MM.1S (cell line): ENCODE results near the gene LYPD5.

Experiments used
- DNase-seq: peaks from one replicate; pipeline ENCODE4 v3.0.0-alpha.2; 2015
- H2AFZ ChIP-seq: fragments of 300-600 bp; sonication (generic); 2 replicates; pipeline ENCODE4 v1.6.0; 2016; ENCODE audit warnings: antibody characterized with exemption, low read length
- H3F3A ChIP-seq: fragments of 300-600 bp; sonication (generic); 2 replicates; pipeline ENCODE4 v1.6.1; 2016; ENCODE audit warnings: mild to moderate bottlenecking, antibody characterized with exemption, low read length, moderate library complexity, mixed read lengths; ENCODE audit not compliant: insufficient read depth
- H3K27ac ChIP-seq: fragments of 300-600 bp; sonication (generic); 2 replicates; pipeline ENCODE4 v1.5.1; 2016; ENCODE audit warnings: mild to moderate bottlenecking, low read length
- H3K27me3 ChIP-seq: fragments of 300-600 bp; sonication (generic); replicated peaks from 2 replicates; pipeline ENCODE4 v1.6.0; 2016; ENCODE audit warnings: low read length; ENCODE audit not compliant: insufficient read depth
- H3K36me3 ChIP-seq: fragments of 300-600 bp; sonication (generic); replicated peaks from 2 replicates; pipeline ENCODE4 v1.6.1; 2016; ENCODE audit warnings: mild to moderate bottlenecking, low read length, mixed read lengths; ENCODE audit not compliant: insufficient read depth
- H3K4me1 ChIP-seq: fragments of 300-600 bp; sonication (generic); 2 replicates; pipeline ENCODE4 v1.6.1; 2016; ENCODE audit warnings: low read length, mixed read lengths
- H3K4me2 ChIP-seq: fragments of 300-600 bp; sonication (generic); 2 replicates; pipeline ENCODE4 v1.6.0; 2016; ENCODE audit warnings: low read depth, low read length
- H3K4me3 ChIP-seq: fragments of 300-600 bp; sonication (generic); 2 replicates; pipeline ENCODE4 v1.5.1; 2016; ENCODE audit warnings: low read length, mixed read lengths
- H3K79me2 ChIP-seq: fragments of 300-600 bp; sonication (generic); 2 replicates; pipeline ENCODE4 v1.6.1; 2016; ENCODE audit warnings: mixed run types, low read length, mixed read lengths
- H3K9ac ChIP-seq: fragments of 300-600 bp; sonication (generic); 2 replicates; pipeline ENCODE4 v1.6.1; 2016; ENCODE audit warnings: low read length, mixed read lengths
- H3K9me2 ChIP-seq: fragments of 300-600 bp; sonication (generic); replicated peaks from 2 replicates; pipeline ENCODE4 v1.6.1; 2016; ENCODE audit warnings: mild to moderate bottlenecking, low read length, mixed read lengths; ENCODE audit not compliant: insufficient read depth
- H3K9me3 ChIP-seq: fragments of 300-600 bp; sonication (generic); replicated peaks from 2 replicates; pipeline ENCODE4 v1.6.1; 2016; ENCODE audit warnings: mild to moderate bottlenecking, low read length, mixed read lengths; ENCODE audit not compliant: insufficient read depth
- H4K20me1 ChIP-seq: fragments of 300-600 bp; sonication (generic); 2 replicates; pipeline ENCODE4 v1.6.1; 2016; ENCODE audit warnings: mild to moderate bottlenecking, low read length, moderate library complexity, mixed read lengths; ENCODE audit not compliant: insufficient read depth
- EZH2 ChIP-seq: fragments of 300-600 bp; sonication (generic); optimal IDR thresholded peaks from 2 replicates; pipeline ENCODE3; 2017; ENCODE audit warnings: low read depth, mild to moderate bottlenecking, antibody characterized with exemption, low read length, mixed read lengths
- EZH2phosphoT487 ChIP-seq: fragments of 300-600 bp; sonication (generic); IDR thresholded peaks from 2 replicates; pipeline ENCODE4 v1.6.1; 2018; ENCODE audit warnings: antibody characterized with exemption, low read length
- TF ChIP-seq, protein P1 (sequence below): fragments of 300-600 bp; sonication (generic); IDR thresholded peaks from 2 replicates; pipeline ENCODE4 v1.5.1; 2016; ENCODE audit warnings: antibody characterized with exemption, low read length, mixed read lengths

Gene LYPD5

DNA sequence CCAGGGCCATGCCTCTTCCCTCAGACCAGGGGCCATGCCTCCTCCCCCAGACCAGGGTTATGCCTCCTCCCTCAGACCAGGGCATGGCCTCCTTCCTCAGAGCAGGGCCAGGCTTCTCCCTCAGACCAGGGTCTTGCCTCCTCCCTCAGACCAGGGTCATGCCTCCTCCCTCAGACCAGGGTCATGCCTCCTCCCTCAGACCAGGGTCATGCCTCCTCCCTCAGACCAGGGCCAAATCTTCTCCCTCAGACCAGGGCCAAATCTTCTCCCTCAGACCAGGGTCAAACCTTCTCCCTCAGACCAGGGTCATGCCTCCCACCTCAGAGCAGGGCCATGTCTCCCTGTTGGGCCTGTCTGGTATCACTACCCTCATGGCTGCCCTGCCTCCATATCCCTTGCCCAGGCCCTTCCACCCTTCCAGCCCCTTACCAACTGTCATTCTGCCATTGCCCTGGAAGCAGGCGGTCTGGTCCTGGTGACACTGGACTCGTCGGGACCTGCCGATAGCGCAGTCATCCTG, 4.2 kb downstream of the LYPD5 start:
- Histone ChIP-seq H3K27me3 (no peaks in the 10 kb centered on the region), H3K36me3 (no peaks in the 10 kb centered on the region), H3K9me2 (no peaks in the 10 kb centered on the region), H4K20me1 (no peaks in the 10 kb centered on the region), H3K9me3 (no peaks in the 10 kb centered on the region), H3K27ac (no peak overlapping the region), H3K4me2 (no peak overlapping the region), H3K79me2 (no peaks in the 10 kb centered on the region), H3K4me1 (no peaks in the 10 kb centered on the region), H2AFZ (no peak overlapping the region), H3K4me3 (no peak overlapping the region), H3F3A (no peaks in the 10 kb centered on the region), H3K9ac (no peak overlapping the region)
- no peak for DNase-seq
- no peak for TF ChIP-seq EZH2
- TF ChIP-seq, protein P1, sequence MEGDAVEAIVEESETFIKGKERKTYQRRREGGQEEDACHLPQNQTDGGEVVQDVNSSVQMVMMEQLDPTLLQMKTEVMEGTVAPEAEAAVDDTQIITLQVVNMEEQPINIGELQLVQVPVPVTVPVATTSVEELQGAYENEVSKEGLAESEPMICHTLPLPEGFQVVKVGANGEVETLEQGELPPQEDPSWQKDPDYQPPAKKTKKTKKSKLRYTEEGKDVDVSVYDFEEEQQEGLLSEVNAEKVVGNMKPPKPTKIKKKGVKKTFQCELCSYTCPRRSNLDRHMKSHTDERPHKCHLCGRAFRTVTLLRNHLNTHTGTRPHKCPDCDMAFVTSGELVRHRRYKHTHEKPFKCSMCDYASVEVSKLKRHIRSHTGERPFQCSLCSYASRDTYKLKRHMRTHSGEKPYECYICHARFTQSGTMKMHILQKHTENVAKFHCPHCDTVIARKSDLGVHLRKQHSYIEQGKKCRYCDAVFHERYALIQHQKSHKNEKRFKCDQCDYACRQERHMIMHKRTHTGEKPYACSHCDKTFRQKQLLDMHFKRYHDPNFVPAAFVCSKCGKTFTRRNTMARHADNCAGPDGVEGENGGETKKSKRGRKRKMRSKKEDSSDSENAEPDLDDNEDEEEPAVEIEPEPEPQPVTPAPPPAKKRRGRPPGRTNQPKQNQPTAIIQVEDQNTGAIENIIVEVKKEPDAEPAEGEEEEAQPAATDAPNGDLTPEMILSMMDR, result no peak
- TF ChIP-seq EZH2phosphoT487, result no peak

DNA sequence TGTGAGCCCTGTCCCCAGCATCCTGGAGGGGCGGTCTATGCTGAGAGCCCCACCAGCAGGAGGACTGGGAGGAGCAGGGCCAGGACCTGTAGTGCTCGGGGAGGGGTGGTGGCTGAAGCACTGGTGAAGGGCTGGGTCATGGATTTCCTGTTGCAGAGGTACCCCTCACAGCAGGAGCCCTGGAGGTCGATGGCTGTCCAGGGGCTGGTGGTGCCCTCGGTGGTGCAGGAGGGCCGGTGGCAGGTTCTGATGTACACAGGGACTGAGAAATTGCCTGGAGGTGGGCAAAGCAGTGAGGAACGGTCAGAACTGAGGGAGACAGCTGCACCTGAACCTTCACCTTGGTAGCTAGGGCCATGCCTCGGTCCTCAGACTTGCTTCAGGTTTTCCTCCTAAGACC, 4.7 kb downstream of the LYPD5 start:
- Histone ChIP-seq H3K36me3 (no peaks in the 10 kb centered on the region), H3K9me2 (no peaks in the 10 kb centered on the region), H2AFZ (no peak overlapping the region), H3K4me2 (no peak overlapping the region), H3K27me3 (no peaks in the 10 kb centered on the region), H3K4me3 (no peak overlapping the region), H3K27ac (no peak overlapping the region), H3F3A (no peaks in the 10 kb centered on the region), H4K20me1 (no peaks in the 10 kb centered on the region), H3K79me2 (no peaks in the 10 kb centered on the region), H3K9me3 (no peaks in the 10 kb centered on the region), H3K9ac (no peak overlapping the region), H3K4me1 (no peaks in the 10 kb centered on the region)
- DNase-seq, result no peak
- TF ChIP-seq EZH2, result no peak

DNA sequence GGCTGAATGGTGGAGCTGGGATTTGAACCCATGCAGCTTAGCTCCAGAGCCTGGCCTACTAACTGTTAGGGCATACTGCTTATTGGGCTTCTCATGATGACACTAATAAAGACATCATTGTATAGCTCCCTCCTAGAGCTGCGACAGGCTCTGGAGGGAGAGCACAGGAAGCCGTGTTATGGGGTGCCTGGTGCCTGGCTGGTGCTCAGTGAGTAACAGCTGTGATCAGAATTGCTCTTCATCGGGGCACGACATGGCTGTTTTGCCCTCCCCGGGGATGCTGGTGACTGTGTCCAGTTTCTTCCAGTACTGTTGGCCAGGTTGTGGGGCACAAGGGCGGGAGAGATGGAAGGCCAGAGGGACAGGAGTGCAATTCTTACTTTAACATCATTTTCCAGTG, 5.1 kb downstream of the LYPD5 start:
- H3K27me3 ChIP-seq, result no peaks in the 10 kb centered on the region
- no peak overlapping the region for H3K4me3 ChIP-seq
- DNase-seq, result no peak
- H3F3A ChIP-seq, result no peaks in the 10 kb centered on the region
- H3K9me3 ChIP-seq, result no peaks in the 10 kb centered on the region
- H3K36me3 ChIP-seq, result no peaks in the 10 kb centered on the region
- no peak overlapping the region for H3K4me2 ChIP-seq
- H3K9me2 ChIP-seq, result no peaks in the 10 kb centered on the region
- no peaks in the 10 kb centered on the region for H3K4me1 ChIP-seq
- H3K9ac ChIP-seq, result no peak overlapping the region
- no peaks in the 10 kb centered on the region for H3K79me2 ChIP-seq
- no peak overlapping the region for H3K27ac ChIP-seq
- no peaks in the 10 kb centered on the region for H4K20me1 ChIP-seq
- TF ChIP-seq, protein P1, result no peak
- TF ChIP-seq EZH2, result no peak
- TF ChIP-seq EZH2phosphoT487, result no peak
- no peak overlapping the region for H2AFZ ChIP-seq

DNA sequence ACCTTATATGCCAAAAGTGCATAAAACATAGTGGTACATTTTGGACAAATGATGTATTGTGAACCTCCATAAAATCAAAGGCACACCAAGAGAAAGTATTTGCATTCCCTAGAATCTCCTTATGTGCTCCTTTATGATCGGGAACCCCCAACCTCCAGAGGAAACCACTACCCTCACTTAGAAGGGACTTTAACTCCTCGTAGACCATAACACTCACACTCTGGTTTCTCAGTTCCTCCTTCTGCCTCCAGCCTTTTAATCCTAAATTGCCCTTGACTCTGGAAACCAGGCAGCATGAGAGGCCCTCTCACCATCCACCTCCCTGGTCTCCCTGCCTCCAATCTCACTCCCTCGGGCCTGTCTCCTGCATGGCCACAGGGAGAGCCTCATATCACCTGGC, 11.7 kb downstream of the LYPD5 start:
- H3F3A ChIP-seq, result no peaks in the 10 kb centered on the region
- no peak overlapping the region for H3K9ac ChIP-seq
- H3K9me2 ChIP-seq, result no peaks in the 10 kb centered on the region
- H3K9me3 ChIP-seq, result no peaks in the 10 kb centered on the region
- no peak overlapping the region for H3K27ac ChIP-seq
- no peaks in the 10 kb centered on the region for H3K4me1 ChIP-seq
- no peaks in the 10 kb centered on the region for H3K36me3 ChIP-seq
- no peaks in the 10 kb centered on the region for H3K79me2 ChIP-seq
- TF ChIP-seq EZH2 (no peak), EZH2phosphoT487 (no peak)
- TF ChIP-seq, protein P1, result no peak
- DNase-seq, result no peak
- no peak overlapping the region for H3K4me2 ChIP-seq
- no peaks in the 10 kb centered on the region for H4K20me1 ChIP-seq
- H3K4me3 ChIP-seq, result no peak overlapping the region
- H2AFZ ChIP-seq, result no peak overlapping the region
- no peaks in the 10 kb centered on the region; the same call in 1 of the 2 replicates for H3K27me3 ChIP-seq
